Prostate gland (tissue), 2 donors: ENCODE data around the gene MAP4K3. TPM values are rescaled to one million over a fixed set of nuclear protein-coding genes. Genes with fewer than 3 reads are reported as not detected.

Experiments used
- DNase-seq: peaks from one replicate; pipeline ENCODE4 v3.0.0-alpha.2; 2019; ENCODE audit warnings: low spot score
- H3K27ac ChIP-seq, 2 donors: fragments of 200-600 bp; sonication (generic); 2 replicates each; pipeline ENCODE4 v1.5.1; 2017 to 2019
- H3K27me3 ChIP-seq: fragments of 200-600 bp; sonication (generic); replicated peaks from 2 replicates; pipeline ENCODE4 v1.5.1; 2019; ENCODE audit not compliant: insufficient read depth
- H3K36me3 ChIP-seq, 2 donors: fragments of 200-600 bp; sonication (generic); 1 replicate in 1 of 2; 2 replicates in 1 of 2; pipeline versions ENCODE4 v1.5.1 to v1.8.1; 2017 to 2019
- H3K4me1 ChIP-seq: fragments of 200-600 bp; sonication (generic); replicated peaks from 2 replicates; pipeline ENCODE4 v1.5.1; 2019
- H3K4me3 ChIP-seq, 2 donors: fragments of 200-600 bp; sonication (generic); 2 replicates each; pipeline ENCODE4 v1.5.1; 2017 to 2019
- H3K9me3 ChIP-seq: fragments of 200-600 bp; sonication (generic); 2 replicates; pipeline ENCODE4 v1.5.1; 2017
- POLR2A ChIP-seq: fragments of 450-650 bp; IDR thresholded peaks from one replicate; pipeline ENCODE4 v1.6.1; 2016; ENCODE audit warnings: antibody characterized with exemption, mild to moderate bottlenecking
- POLR2AphosphoS5 ChIP-seq: sonication (generic); formaldehyde crosslinking; IDR thresholded peaks from one replicate; pipeline ENCODE4 v1.6.1; 2017; ENCODE audit warnings: antibody characterized with exemption
- WGBS: methylation state at CpG from one replicate; pipeline ENCODE4 v1.1.5; 2018; 5-methylcytosine and 5-hydroxymethylcytosine counted together
- intact Hi-C: fragments of 100-400 bp; cut with DNase I; formaldehyde crosslinking; loops from one replicate; pipeline ENCODE4 v1.14.2; 2022
- total RNA-seq, 2 donors: library from RNA; depleted of rRNA; stranded (reverse); fragments of >200 nt; gene quantifications; one replicate each; pipeline ENCODE4 v1.1.0, GENCODE V29; 2016
- TF ChIP-seq, protein P1 (sequence below), 4 experiments: fragments of 200-600 bp in 2 of 4; fragments of 450-650 bp in 2 of 4; sonication (generic) in 2 of 4; IDR thresholded peaks; 1 replicate in 3 of 4; 2 replicates in 1 of 4; pipeline ENCODE4 v1.5.1; 2016 to 2019; ENCODE audit warnings: antibody characterized with exemption in 4 of 4, mild to moderate bottlenecking in 2 of 4, moderate library complexity in 2 of 4

Gene MAP4K3
- total RNA-seq, 2 donors from 2014 or later: 34.3 to 41.8 TPM

DNA sequence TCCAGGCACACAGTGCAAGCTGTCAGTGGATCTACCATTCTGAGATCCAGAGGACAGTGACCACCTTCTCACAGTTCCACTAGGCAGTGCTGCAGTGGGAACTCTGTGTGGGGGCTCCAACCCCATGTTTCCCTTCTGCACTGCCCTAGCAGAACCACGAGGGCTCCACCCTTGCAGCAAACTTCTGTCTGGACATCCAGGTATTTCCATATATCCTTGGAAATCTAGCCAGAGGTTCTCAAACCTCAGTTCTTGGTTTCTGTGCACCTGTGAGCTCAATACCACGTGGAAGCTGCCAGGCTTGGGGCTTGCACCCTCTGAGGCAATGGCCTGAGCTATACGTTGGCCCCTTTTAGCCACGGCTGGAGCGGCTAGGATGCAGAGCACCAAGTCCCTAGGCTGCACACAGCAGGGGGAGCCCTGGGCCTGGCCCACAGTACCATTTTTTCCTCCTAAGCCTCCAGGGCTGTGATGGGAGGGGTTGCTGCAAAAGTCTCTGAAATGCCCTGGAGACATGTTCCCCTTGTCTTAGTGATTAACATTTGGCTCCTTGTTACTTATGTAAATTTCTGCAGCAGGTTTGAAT is 77.5 kb downstream of the MAP4K3 start:
- Histone ChIP-seq H3K4me3 (no peak overlapping the region), H3K27me3 (no peaks in the 10 kb centered on the region), H3K36me3 (no peaks in the 10 kb centered on the region), H3K4me1 (no peaks in the 10 kb centered on the region), H3K9me3 (no peaks in the 10 kb centered on the region), H3K27ac (no peak overlapping the region)
- no peak for DNase-seq
- 92% methylated on average over 5 of the region's 5 CpGs for WGBS
- TF ChIP-seq POLR2AphosphoS5: no peak
- TF ChIP-seq, protein P1, sequence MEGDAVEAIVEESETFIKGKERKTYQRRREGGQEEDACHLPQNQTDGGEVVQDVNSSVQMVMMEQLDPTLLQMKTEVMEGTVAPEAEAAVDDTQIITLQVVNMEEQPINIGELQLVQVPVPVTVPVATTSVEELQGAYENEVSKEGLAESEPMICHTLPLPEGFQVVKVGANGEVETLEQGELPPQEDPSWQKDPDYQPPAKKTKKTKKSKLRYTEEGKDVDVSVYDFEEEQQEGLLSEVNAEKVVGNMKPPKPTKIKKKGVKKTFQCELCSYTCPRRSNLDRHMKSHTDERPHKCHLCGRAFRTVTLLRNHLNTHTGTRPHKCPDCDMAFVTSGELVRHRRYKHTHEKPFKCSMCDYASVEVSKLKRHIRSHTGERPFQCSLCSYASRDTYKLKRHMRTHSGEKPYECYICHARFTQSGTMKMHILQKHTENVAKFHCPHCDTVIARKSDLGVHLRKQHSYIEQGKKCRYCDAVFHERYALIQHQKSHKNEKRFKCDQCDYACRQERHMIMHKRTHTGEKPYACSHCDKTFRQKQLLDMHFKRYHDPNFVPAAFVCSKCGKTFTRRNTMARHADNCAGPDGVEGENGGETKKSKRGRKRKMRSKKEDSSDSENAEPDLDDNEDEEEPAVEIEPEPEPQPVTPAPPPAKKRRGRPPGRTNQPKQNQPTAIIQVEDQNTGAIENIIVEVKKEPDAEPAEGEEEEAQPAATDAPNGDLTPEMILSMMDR (IDR thresholded peaks at IDR 0.05): no peak
- TF ChIP-seq POLR2A: no peak
- intact Hi-C loops: no loop called here

DNA sequence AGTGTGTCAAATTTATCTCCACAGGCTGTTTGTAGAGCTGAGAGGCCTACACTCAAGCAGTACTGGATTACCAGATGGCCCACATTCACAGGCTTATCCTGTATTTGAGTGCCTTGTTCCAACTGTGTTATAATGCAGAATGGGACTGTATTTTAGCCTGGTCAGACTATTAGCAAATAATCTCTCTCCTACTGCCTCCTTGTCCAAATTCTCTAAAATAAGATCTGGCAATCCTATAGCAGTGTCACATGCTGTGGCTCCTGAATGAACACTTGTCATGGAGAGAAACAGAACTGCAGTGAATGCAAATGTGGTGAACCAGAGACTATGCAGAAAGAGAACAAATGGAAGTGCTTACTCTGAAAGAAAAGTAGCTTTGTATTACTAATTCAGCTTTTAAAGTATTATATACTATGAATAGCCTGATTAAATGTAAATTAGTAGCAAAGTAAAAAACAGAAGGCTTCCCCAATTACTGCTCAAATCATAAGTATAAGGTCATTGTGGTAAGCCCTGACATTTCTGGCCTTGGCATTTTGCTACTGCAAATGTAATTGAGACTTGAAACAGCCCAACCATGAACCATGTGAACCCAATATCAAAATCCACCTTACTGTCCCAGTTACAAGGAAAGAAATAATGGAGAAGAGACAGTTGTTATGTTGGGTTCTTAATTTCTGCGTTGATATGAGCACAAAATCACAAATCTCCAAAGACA is 80.0 kb downstream of the MAP4K3 start:
- TF ChIP-seq POLR2AphosphoS5 (no peak), POLR2A (no peak)
- TF ChIP-seq, protein P1 (IDR thresholded peaks at IDR 0.05): no peak
- no peaks in the 10 kb centered on the region for H3K27me3 ChIP-seq
- no peak for DNase-seq
- H3K4me3 ChIP-seq: no peak overlapping the region
- H3K27ac ChIP-seq: no peak overlapping the region
- intact Hi-C loops: no loop called here
- H3K36me3 ChIP-seq: no peaks in the 10 kb centered on the region
- no peaks in the 10 kb centered on the region for H3K9me3 ChIP-seq
- 100% methylated on average over 1 of the region's 1 CpG for WGBS
- no peaks in the 10 kb centered on the region for H3K4me1 ChIP-seq

DNA sequence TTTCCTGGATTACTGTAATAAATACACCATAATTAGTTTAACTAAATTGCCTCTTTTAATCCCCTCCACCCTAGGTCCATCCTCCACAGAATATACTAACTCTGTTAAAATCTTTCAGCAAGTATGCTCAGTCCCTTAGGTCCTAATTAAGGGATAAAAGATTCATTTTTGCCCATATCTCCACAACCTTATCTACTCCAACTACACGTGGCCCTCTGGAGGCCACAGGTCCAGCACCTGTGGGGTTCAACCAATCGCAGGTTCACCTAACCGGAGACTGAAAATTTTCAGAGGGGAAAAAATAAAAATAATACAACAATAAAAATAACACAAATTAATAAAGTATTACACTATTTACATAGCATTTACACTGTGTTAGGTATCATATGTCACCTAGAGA is 86.4 kb downstream of the MAP4K3 start:
- no peaks in the 10 kb centered on the region for H3K4me1 ChIP-seq
- no peaks in the 10 kb centered on the region for H3K9me3 ChIP-seq
- TF ChIP-seq POLR2A (no peak), POLR2AphosphoS5 (no peak)
- TF ChIP-seq, protein P1 (IDR thresholded peaks at IDR 0.05): no peak
- no peak overlapping the region for H3K27ac ChIP-seq
- no peak overlapping the region for H3K4me3 ChIP-seq
- no peaks in the 10 kb centered on the region for H3K27me3 ChIP-seq
- no peaks in the 10 kb centered on the region for H3K36me3 ChIP-seq
- WGBS: 89% methylated on average over 3 of the region's 3 CpGs
- no peak for DNase-seq
- intact Hi-C loops: no loop called here

DNA sequence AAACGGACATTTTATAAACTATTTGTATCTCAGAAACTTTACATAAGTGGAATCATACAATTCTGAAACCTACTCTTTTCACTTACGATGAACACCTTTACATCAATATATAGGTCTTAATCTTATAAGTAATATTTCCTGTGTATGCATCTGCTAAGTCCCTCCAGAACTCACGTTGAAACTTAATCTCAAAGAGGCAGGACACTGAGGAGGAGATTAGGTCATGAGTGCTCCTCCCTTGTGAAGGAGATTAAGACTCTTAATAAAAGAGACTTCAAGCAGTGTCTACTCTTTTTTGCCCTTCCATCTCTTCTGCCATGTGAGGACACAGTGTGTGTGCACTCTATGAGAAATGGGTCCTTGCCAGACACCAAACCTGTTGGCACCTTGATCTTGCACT is 98.6 kb downstream of the MAP4K3 start:
- intact Hi-C loops: no loop called here
- 91% methylated on average over 3 of the region's 3 CpGs for WGBS
- no peak for DNase-seq
- Histone ChIP-seq H3K9me3 (no peaks in the 10 kb centered on the region), H3K4me3 (no peak overlapping the region), H3K27ac (no peak overlapping the region), H3K36me3 (no peaks in the 10 kb centered on the region), H3K4me1 (no peaks in the 10 kb centered on the region), H3K27me3 (no peaks in the 10 kb centered on the region)
- TF ChIP-seq, protein P1 (IDR thresholded peaks at IDR 0.05): no peak
- no peak for TF ChIP-seq POLR2A
- no peak for TF ChIP-seq POLR2AphosphoS5

DNA sequence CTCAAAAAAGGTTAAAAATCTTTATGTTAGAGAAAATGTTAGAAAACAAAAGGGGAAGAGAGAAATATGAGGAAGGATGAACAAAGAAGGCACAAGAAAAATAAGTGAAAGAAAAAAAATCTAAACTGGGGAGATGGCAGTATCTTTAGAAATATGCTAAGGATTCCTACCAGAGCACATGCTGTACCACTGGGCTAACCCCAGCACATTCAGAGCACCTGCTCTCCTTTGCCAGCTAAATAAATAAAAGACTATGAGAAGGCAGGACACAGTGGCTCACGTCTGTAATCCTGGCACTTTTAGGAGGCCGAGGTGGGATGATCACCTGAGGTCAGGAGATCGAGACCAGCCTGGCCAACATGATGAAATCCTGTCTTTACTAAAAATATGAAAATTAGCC is 101.2 kb downstream of the MAP4K3 start:
- H3K36me3 ChIP-seq: no peaks in the 10 kb centered on the region
- H3K27me3 ChIP-seq: no peaks in the 10 kb centered on the region
- no peak for DNase-seq
- no peaks in the 10 kb centered on the region for H3K9me3 ChIP-seq
- H3K4me1 ChIP-seq: no peaks in the 10 kb centered on the region
- H3K27ac ChIP-seq: no peak overlapping the region
- WGBS: 93% methylated on average over 3 of the region's 3 CpGs
- intact Hi-C loops: no loop called here
- H3K4me3 ChIP-seq: no peak overlapping the region
- no peak for TF ChIP-seq POLR2AphosphoS5
- no peak for TF ChIP-seq POLR2A
- TF ChIP-seq, protein P1 (IDR thresholded peaks at IDR 0.05): no peak
